Stimulated activated CD4-positive, alpha-beta T cell treated with anti-CD3 and anti-CD28 coated beads, TNF-alpha, amount 100 ng/mL, for 1 hour (primary cell): ENCODE measurements around the gene OXNAD1.

Experiments used
- DNase-seq, 3 donors: peaks; one replicate each; pipeline ENCODE4 v3.0.0-alpha.2; 2020; ENCODE audit warnings: low read depth in 3 of 3, low spot score in 1 of 3

Gene OXNAD1, protein sequence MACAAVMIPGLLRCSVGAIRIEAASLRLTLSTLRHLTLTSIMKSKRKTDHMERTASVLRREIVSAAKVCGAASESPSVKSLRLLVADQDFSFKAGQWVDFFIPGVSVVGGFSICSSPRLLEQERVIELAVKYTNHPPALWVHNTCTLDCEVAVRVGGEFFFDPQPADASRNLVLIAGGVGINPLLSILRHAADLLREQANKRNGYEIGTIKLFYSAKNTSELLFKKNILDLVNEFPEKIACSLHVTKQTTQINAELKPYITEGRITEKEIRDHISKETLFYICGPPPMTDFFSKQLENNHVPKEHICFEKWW

DNA sequence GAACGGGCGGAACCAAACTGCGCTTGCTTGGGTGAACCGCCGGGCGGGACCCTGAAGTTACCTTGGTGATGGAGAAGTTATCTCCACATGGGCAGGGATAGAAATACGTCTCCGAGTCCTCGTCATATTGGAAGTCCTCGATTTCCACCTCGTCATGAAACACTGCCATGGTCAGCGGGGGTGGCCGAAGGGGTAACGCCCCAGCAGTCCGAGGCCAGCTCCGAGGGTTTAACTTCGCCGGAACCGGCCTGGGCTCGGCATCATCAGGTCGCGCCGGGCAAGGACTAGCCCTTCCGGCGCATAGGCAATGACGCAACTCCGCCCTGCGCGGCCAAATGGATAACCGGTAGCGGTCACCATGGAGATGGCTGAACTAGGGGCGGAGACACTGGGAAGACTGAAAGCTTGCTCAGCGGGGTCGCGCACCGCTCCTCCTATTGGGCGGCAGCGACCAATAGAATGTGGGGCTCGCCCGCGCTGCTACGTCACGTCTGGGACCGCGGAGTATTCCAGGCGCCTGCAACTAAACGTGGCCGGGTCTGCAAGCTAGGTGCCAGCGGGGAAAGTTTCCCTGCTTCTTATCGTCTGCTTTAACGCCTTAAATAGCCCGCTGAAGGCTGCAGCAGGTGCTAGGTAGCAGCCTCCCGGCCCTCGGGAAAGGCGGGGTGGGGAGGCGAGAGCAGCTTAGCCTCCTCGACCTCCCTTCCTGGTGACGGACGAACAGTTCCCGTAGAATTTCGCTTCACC, at the start of gene OXNAD1, which contains the start of gene DPH3:
Gene OXNAD1, plus strand, starts transcription at position 505 of the 747 bp plus-strand sequence. CDS start 5,741 bp downstream, outside the sequence.
Gene DPH3, minus strand, starts transcription at position 236 of the 747 bp plus-strand sequence. Its CDS starts 67 bp downstream, at position 169.
- DNase-seq, result peak; percentile 95 to 98 (median 96)

DNA sequence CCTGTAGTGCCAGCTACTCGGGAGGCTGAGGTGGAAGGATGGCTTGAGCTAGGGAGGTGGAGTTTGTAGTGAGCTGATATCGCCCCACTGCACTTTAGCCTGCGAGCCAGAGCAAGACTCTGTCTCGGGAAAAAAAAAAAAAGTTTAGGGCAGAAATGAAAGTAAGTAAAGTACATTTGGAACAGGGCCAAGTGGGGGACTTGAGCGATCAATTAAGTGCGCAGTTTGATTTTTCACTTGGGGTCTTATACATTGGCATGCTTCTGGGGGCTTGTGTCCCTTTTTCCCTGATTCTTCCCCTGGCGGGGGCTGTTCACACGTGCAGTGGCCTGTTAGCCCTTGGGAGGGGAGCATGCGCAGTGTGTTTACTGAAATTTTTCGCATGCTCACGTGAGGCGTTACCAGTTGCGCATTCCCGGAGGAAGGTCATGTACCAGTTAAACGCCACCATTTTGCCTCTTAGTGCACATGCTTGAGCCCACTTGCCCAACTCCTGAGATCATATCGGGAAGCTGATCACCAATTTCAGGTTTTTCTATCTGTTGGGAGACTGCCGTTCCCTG, 48.6 kb upstream of the OXNAD1 start:
- no peak for DNase-seq

DNA sequence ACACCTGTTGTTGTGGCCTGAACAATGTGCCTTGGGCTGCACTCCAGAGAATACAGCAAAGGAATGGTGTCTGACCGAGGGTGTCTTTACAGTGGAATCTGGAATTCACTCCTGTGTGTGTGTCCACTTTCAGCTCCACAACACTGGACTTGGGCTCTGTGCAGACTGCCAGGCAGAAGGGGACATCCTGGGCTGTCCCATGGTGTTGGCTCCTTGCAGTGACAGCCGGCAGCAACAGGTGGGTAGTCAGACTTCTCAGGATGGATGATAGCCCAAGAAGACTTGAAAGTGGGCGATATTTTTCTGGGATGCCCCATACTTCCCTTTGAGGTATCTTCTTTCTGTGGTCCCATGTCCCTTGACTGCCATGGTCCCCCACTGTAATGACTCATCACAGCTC, 45.2 kb upstream of the OXNAD1 start:
- DNase-seq, result no peak

DNA sequence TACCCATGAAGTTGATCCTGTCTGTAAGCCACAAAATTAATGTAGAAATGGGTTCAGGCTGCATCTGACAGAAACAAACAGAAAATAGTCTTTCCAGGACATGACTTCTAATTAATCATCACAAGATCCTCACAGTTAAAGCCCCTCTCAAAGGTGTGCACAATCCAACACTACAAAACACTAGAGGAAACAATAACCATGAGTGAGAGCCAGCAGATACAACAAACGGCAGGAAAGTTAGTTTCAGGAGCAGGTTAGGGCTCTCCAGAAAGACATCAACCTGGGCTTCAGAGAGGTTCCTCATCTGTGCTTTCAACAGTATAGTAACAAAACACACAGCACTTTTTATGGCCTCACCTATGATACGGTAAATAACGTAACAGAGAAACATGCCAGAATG, 43.0 kb upstream of the OXNAD1 start:
- DNase-seq, result no peak

DNA sequence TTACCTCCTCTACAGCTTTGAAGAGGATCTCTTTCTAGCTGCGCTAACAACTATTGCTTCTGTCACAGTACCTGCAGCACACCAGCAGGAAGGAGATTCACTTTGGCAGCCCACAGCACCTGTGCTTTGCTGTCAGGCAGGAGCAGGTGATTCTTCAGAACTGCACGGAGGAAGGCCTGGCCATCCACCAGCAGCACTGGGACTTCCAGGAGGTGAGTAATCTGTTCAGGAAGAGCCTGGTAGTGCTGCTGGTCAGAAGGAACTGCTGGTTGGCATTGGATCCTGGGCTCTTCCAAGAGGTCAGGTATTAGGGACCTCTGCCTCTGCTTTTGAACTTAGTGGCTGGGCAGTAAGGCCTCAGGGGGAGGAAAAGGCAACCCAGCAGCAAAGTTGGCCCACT, 42.5 kb upstream of the OXNAD1 start:
- DNase-seq, result no peak

DNA sequence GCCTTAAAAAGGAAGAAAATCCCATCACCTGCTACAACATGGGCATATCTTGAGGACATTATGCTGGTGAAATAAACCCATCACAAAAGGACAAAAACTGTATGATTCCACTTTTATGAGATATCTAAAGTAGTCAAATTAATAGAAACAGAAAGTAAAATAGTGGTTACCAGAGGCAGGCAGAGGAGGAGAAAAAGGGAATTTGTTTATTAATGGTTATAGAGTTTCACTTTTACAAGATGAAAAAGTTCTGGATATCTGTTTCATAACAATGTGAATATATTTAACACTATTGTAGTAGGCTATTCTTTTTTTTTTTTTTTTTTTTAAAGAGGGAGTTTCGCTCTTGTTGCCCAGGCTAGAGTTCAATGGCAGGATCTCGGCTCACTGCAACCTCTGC, 40.7 kb upstream of the OXNAD1 start:
- no peak for DNase-seq

DNA sequence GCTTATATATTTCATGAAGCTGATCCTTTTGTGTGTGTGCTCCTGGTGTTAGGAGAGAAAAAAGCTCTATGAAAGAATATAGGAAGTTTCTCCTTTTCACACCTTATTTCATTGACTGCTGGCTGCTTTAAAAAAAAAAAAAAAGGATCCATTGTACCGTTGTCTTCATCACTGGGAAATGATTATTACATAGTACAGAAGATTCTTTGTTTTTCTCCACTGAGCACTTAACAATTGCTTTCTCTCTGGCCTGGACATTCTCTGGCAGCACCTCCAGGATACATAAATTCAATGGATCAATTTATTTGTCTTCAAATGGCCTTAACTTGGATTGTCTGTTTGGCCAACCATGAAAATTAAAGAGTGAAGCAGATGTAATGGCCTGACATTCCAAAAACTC, 37.4 kb upstream of the OXNAD1 start:
- no peak for DNase-seq

DNA sequence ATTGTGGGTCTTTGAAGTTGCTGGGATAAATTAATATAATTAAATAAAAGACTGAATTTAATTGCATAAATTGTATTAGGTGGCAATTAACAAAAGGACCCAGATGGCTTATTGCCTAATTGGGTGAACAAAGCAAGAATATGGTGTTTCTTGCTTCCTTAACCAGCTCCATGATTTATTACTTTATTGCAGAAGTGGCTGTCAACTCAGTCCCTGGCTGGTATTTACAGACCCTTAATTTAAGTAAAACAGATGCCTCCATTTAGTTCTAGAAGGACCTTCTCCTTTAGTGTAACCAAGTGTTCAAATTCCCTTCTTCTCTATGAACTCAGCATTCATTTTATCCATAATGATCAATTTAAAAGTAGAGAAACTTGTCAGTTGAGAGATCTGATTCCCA, 35.3 kb upstream of the OXNAD1 start:
- no peak for DNase-seq

DNA sequence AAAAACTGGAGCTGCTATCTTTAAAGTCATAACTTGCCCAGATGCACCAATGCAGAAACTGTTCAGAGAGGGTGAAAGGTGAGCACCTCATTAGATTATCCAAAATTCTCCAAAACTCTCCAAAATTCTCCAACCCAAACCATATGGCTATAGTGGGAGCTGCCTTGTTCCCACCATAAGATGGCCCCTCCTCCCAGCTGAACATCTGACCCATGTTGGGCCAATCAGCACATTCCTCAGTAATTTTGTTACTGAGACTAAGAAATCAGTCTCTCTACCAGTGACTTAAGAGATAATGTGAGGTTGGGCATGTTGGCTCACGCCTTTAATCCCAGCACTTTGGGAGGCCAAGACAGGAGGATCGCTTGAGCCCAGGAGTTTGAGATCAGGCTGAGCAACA, 33.0 kb upstream of the OXNAD1 start:
- no peak for DNase-seq

DNA sequence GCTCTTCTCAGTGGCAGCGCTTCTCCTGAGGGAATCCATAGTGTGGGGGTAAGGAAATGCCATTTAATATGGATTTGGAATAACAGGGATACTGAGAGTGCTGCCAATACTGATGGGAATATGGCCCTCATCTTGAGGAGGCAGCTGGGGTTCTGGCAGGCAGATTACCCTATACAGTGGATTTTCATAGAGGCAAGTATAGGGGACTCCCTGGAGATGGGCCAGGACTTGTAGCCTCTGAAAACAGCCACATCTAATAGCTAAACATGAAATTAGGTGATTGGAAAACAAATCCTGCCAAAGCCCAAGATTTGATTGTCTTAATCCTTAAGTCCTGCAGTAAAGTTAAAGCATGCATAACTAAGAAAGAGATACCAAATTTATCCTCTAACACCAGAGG, 31.2 kb upstream of the OXNAD1 start:
- DNase-seq, result no peak

DNA sequence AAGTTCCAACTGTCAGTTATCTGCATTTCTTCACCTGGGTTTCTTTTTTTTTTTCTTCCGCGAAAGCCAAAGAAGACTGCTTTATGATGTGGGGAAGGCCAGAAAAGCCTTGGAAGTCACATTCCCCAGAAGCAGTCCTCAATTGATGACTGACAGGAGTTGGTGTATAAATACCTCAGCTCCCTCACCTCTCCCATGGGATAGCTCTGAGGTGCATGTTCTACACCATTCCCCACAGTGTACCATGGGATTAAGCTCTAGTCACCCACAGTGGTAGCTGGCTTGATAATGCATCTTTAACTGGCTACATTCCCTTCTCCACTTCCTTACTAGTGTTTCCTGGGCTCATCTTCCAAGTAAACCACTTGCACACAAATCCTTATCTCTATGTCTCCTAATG, 30.7 kb upstream of the OXNAD1 start:
- DNase-seq, result no peak

DNA sequence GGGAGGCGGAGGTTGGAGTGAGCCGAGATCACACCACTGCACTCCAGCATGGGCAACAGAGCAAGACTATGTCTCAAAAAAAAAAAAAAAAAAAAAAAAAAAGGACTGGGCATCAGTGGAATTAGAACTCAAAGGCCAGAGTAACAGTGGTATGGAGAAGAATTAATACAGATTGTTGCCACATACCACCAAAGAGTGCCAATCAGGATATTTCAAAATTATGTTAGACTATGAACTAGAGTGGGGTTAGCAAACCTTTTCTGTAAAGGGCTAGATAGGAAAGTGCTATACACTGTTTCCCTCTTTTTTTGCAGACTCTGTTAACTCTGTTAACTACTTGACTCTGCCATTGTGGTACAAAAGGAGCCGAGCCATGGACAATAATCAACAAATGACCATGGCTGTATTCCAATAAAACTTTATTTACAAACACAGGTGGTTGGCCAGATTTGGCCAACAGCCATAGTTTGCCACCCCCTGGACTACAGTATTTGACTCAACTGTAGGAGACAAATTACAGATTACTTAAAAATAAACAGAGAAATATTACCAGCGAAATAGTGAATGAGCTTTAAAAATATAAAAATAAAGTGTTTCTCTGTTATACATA, 28.9 kb upstream of the OXNAD1 start:
- DNase-seq, result no peak

DNA sequence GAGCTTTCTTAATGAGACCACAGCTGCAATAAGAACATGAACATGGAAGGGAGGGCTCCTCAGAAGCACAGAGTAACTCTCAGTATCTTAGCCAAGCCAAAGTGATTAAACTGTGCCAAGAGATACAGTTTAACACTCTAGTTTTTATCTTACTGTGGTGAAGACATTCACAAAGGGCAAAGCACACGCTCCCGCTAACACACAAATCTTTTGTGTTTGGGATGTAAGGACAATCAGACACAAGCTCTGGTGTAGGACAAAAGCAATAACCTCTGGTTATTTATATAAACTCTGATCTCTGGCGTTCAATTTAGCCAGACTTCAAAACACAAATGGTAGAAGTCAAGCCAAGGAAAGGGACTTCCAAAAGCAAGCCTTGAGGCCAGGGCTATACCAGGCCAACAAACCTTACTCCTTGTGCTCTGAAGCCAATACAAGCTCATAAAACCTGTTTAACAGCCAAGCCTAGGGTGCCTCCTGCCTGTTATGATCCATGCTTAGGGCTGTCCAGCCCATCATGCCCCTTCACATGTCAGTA, 28.1 kb upstream of the OXNAD1 start:
- DNase-seq, result no peak

DNA sequence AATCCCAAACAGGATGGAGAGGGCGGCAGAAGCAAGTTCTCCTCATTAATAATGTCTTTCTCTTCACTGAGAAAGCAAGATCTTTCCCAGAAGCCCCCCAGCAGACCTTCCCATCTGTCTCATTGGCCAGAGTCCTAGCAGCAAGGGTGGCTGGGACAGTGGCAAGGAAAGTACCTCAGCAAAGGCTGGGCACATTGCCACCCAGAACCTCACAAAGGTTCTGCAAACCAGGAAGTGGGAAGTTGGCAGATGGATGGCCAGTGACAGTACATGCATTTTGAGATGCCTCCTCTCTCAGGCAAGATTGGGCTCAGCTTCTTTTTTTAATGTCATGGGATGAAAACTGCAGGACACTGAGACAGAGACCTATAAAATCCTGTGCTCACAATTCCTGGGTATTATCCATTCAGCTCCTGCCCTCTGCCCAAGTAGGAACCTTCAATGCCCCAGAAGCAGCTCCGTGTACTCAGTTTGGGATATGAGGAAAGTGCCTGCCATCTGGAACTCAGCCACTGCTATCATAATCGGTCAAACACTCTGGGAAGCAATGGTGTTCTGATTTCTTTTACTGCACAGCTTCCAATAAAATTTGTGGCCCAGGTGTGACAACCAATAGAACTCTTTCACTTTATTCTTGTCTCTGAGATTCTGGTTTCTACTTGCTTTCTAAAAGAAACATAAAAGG, 25.8 kb upstream of the OXNAD1 start:
- DNase-seq, result no peak

DNA sequence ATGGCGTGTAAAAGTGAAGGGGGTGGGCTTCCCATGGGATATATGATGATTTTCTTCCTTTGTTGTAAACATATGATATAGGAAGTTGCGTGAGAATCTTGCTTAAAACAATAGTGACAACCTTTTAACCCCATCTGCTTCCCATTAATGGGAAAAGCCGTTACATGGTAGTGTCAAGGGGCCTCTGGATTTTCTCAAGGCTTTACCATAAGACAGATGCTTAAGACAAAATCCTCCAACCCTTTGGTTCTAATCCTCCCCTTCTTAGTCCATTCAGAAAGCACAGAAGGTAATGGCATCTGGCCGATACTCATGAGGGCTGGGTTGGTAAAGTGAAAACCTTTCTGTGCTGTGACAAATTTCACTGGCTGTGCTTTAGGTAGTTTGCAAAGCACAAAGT, 25.2 kb upstream of the OXNAD1 start:
- DNase-seq, result no peak

DNA sequence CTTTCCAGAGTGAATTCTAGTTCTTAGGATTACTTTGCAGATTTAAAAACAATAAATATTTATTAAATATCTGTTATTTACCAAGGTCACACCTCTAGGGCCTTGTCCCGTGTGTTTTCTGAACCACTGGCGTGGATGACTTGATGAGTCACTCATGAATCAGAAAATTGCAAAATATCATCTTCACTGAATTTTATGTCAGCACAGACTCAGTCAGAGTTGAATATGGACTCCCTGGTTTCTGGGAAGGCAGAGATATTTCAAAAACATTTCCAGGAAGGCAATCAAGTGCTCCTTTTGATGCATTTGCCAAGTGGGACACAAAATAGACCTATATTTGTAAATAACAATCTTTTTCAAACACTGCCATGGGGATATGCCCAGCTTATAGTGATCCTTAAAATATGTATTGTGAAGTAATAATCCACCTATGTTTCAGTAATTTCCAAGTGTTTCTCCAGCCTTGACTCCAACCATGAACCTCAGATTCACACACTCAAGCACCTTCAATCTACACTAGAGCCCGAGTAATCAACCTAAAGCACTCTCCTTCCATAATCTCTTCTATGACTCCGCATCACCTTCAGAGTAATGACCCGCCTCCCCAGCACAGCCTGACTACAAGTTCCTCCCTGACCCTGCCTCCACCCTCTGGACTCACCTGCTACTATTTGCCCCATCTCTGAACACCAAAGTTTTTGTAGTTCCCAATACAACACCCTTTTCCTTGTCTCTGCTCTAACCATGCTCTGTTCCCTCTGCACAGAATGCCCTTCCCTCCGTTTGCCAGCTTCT, 24.6 kb upstream of the OXNAD1 start:
- DNase-seq, result no peak

DNA sequence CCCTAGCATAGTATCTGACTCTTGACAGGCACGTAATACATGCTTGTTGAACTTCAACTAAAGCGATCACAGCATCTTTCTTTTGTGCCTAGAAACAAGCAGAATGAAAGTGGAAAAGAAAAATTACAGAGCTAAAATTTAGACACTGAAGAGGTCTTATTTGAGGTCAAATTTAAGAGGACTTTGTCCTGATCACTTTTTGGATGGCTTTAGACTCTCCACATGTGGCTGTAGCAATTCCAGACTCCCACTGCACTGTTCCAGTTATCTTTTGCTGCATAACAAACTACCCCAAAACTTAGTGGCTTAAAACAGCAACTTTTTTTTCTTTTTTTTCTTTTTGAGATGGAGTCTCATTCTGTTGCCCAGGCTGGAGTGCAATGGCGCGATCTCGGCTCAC, 23.8 kb upstream of the OXNAD1 start:
- DNase-seq, result no peak

DNA sequence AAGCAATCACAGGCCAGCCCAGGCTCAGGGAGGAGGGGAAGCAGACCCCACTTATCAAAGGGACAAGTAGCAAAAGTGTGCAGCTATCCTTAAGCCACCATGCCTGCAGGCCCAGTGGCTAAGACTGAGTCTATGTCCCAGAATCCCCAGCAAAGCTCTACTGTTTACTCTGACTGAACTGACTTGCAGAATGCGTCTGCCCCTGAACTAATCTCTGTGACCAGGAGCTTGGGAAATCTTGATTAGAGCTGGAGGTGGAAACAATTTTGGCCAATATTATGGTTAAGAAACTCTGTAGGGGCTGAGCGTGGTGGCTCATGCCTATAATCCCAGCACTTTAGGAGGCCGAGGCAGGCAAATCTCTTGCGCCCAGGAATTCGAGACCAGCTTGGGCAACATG, 22.8 kb upstream of the OXNAD1 start:
- no peak for DNase-seq

DNA sequence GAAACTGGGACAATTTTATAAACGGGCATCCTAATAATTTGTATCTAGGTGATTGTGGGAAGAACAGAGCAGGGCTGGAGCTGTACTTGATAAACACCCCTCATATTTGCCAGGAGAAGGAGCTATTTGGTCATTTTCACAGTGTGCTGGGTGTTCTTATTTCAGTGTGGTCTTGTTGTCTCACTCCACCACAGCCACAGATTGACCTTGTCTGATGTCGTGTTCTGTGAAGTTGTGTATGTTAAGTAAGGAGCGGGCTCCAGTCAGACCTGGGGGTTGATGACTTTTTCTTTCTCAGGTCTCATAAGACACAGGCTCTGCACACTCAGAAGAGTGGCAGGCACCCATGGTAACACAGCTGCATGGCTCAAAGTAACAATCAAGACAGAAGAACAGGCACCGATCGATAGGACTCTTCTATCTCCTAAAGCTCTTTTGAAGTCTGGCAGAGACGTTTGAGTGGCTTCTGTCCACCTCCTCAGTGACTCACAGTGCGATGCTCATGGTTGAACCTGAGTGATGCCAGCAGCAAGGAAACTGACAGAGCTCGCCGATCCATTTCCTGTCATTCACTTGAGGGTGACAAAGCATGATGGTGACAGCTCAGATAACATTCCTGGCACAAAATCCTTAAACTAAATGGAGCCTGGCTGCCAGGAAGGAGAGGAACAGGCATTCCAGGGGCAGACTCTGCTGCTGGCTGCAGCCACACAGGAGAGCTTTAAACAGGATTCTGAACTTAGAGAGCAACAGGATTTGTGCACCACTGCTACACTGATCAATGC, 21.1 kb upstream of the OXNAD1 start:
- no peak for DNase-seq
